ENCODE results near the gene AP5Z1.

AP5Z1 gene

DNA sequence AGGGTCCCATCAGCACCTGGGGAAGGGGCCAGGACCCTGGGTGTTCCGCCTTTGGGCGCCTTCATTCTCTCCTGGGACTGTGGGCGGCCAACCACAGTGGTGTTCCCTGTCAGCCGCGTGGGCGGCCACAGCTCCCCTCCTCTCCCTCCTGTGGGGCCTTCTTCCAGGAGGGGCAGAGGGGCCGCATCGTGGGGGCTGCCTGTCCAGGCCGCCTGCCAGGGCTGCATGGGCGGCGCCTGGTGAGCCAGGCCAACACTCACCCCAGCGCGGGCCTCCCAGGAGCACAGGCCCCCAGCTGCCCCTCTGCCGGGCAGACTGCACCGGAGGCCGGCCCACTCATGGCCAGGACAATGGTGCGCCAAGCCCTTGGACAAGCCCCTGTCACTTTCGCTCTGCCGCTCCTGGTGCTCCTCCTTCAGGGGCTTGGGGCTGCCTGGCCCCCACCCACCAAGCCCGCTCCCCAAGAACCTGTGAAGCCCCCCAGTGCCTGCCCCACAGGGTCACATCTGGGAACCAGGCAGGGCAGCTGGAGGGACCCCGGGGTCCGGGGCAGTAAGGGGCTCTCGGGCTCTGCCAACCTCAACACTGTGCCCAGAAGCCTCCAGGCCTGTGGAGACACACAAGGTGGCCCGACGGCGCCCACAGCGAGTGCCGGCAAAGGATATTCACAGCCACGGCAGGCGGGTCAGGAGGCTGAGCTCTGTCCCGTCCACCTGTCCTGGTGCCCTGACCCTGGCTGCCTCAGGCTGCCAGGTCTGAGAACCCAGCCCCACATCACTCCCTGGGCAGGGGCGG, 42.8 kb downstream of the AP5Z1 start:
- no peak for DNase-seq (ENCODE audit: low read depth in 1 of 2, low spot score in 1 of 2)
- no peak overlapping the region for H3K4me3 ChIP-seq (replicated peaks; ENCODE audit: insufficient read depth, low read length)
- H3K27ac ChIP-seq (replicated peaks), result no peak overlapping the region
- H3K27me3 ChIP-seq (ENCODE audit: insufficient read depth, poor library complexity, severe bottlenecking), result peaks cover 6% of the 10 kb centered on the region
- TF ChIP-seq POLR2AphosphoS5 (IDR thresholded peaks at IDR 0.05; ENCODE audit: low read depth) (no peak), SPI1 (IDR thresholded peaks at IDR 0.05; ENCODE audit: borderline replicate concordance, low read depth) (no peak), GABPA (IDR thresholded peaks at IDR 0.05; ENCODE audit: low read depth) (no peak)
- TF ChIP-seq, protein P1, sequence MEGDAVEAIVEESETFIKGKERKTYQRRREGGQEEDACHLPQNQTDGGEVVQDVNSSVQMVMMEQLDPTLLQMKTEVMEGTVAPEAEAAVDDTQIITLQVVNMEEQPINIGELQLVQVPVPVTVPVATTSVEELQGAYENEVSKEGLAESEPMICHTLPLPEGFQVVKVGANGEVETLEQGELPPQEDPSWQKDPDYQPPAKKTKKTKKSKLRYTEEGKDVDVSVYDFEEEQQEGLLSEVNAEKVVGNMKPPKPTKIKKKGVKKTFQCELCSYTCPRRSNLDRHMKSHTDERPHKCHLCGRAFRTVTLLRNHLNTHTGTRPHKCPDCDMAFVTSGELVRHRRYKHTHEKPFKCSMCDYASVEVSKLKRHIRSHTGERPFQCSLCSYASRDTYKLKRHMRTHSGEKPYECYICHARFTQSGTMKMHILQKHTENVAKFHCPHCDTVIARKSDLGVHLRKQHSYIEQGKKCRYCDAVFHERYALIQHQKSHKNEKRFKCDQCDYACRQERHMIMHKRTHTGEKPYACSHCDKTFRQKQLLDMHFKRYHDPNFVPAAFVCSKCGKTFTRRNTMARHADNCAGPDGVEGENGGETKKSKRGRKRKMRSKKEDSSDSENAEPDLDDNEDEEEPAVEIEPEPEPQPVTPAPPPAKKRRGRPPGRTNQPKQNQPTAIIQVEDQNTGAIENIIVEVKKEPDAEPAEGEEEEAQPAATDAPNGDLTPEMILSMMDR (IDR thresholded peaks at IDR 0.05; ENCODE audit: insufficient read depth, low read length), result no peak
- TF ChIP-seq, protein P2, sequence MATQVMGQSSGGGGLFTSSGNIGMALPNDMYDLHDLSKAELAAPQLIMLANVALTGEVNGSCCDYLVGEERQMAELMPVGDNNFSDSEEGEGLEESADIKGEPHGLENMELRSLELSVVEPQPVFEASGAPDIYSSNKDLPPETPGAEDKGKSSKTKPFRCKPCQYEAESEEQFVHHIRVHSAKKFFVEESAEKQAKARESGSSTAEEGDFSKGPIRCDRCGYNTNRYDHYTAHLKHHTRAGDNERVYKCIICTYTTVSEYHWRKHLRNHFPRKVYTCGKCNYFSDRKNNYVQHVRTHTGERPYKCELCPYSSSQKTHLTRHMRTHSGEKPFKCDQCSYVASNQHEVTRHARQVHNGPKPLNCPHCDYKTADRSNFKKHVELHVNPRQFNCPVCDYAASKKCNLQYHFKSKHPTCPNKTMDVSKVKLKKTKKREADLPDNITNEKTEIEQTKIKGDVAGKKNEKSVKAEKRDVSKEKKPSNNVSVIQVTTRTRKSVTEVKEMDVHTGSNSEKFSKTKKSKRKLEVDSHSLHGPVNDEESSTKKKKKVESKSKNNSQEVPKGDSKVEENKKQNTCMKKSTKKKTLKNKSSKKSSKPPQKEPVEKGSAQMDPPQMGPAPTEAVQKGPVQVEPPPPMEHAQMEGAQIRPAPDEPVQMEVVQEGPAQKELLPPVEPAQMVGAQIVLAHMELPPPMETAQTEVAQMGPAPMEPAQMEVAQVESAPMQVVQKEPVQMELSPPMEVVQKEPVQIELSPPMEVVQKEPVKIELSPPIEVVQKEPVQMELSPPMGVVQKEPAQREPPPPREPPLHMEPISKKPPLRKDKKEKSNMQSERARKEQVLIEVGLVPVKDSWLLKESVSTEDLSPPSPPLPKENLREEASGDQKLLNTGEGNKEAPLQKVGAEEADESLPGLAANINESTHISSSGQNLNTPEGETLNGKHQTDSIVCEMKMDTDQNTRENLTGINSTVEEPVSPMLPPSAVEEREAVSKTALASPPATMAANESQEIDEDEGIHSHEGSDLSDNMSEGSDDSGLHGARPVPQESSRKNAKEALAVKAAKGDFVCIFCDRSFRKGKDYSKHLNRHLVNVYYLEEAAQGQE (IDR thresholded peaks at IDR 0.05; ENCODE audit: insufficient replicate concordance, low read depth), result no peak

DNA sequence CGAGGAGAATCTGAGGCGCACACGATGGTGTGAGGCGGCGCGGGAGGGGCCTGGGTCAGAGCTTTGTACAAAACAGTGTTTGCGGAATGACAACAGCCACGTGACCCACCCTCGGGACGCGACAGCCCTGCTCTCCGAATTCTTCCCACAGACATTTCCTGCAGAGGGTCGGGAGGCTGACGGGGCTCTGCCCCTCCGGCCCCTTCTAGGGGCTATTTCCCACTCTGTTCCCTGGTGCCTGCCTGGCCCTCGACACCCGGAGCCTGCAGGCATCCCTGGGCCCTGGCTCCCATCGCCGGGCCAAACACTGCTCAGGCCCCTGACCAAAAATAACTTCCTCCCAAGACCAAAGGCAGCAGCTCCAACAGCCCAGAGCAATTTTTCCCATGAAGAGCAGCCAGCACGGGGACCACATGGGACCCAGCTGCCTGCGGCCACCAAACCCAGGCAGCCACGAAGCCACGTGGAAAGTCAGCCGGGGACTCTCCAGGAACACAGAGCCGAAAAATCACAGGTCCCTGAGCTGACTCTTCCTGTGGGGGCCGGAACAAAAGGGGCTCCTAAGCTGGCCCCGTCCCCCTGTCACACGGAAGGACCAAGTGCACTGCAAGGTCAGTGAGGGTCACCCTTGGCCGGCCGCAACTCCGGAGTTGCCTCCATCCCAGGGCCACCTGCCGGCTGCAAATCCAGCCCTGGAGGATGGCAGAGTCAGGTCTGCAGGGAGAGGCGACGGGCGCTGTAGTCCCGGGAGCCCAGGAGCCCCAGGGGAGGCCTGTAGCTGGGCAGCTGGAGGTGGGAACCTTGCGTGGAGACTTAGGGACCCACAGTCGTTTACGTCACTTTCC, 44.4 kb downstream of the AP5Z1 start:
- no peak overlapping the region for H3K4me3 ChIP-seq (replicated peaks; ENCODE audit: insufficient read depth, low read length)
- H3K27me3 ChIP-seq (ENCODE audit: insufficient read depth, poor library complexity, severe bottlenecking), result no peaks in the 10 kb centered on the region
- no peak overlapping the region for H3K27ac ChIP-seq (replicated peaks)
- TF ChIP-seq GABPA (IDR thresholded peaks at IDR 0.05; ENCODE audit: low read depth), result no peak
- TF ChIP-seq, protein P2 (IDR thresholded peaks at IDR 0.05; ENCODE audit: insufficient replicate concordance, low read depth), result no peak
- TF ChIP-seq, protein P1 (IDR thresholded peaks at IDR 0.05; ENCODE audit: insufficient read depth, low read length), result no peak
- TF ChIP-seq POLR2AphosphoS5 (IDR thresholded peaks at IDR 0.05; ENCODE audit: low read depth), result no peak
- no peak for TF ChIP-seq SPI1 (IDR thresholded peaks at IDR 0.05; ENCODE audit: borderline replicate concordance, low read depth)
- no peak for DNase-seq (ENCODE audit: low read depth in 1 of 2, low spot score in 1 of 2)

DNA sequence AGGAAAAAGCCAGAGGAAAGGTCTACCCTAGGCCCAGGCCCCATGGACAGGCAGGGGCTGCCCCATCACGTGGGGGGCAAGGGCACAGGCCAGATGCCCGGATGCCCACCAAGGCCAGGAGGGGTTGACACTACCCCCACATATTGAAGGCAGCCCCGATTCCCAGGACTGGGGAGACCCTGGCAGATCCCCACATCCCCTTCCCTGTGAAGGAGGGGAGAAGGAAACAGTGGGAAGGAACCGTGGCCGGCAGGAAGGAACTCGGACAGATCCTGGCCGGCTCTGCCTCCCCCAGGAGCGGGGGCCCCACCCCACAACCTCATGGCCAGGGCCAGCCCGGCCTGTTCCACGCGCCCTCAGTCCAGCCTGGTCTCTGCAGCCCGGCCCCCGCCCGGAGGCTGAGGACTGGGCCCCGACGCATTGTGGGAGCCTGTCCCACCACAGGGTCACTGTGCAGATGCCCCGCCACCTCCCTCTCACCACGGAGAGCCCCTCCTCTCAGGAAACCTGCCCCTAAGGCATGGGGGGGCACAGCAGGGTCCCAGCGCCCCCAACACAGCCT, 45.1 kb downstream of the AP5Z1 start:
- H3K4me3 ChIP-seq (replicated peaks; ENCODE audit: insufficient read depth, low read length), result no peak overlapping the region
- no peak for DNase-seq (ENCODE audit: low read depth in 1 of 2, low spot score in 1 of 2)
- H3K27ac ChIP-seq (replicated peaks), result no peak overlapping the region
- TF ChIP-seq, protein P1 (IDR thresholded peaks at IDR 0.05; ENCODE audit: insufficient read depth, low read length), result no peak
- no peak for TF ChIP-seq GABPA (IDR thresholded peaks at IDR 0.05; ENCODE audit: low read depth)
- TF ChIP-seq, protein P2 (IDR thresholded peaks at IDR 0.05; ENCODE audit: insufficient replicate concordance, low read depth), result no peak
- no peak for TF ChIP-seq POLR2AphosphoS5 (IDR thresholded peaks at IDR 0.05; ENCODE audit: low read depth)
- TF ChIP-seq SPI1 (IDR thresholded peaks at IDR 0.05; ENCODE audit: borderline replicate concordance, low read depth), result no peak
- H3K27me3 ChIP-seq (ENCODE audit: insufficient read depth, poor library complexity, severe bottlenecking), result no peaks in the 10 kb centered on the region
